HTR-8/SVneo (cell line): Measurements from ENCODE around the gene CASP14.
A peak's percentile ranks its signal among the peaks of the same experiment; 100 is the strongest.
"Not testable (repeated sequence)": the region's sequence is repeated elsewhere in the genome, so short reads cannot be mapped to it uniquely, and the experiment has no call there.

ENCODE experiments used
- DNase-seq: peaks from one replicate; pipeline ENCODE4 v3.0.0; 2011; ENCODE audit warnings: low spot score, mixed read lengths; ENCODE audit not compliant: insufficient read length
- FAIRE-seq: peaks from 2 replicates; lab custom pipeline; 2011; peaks lifted over from hg19 to GRCh38; lab: Jason Lieb, UNC

CASP14 gene

DNA sequence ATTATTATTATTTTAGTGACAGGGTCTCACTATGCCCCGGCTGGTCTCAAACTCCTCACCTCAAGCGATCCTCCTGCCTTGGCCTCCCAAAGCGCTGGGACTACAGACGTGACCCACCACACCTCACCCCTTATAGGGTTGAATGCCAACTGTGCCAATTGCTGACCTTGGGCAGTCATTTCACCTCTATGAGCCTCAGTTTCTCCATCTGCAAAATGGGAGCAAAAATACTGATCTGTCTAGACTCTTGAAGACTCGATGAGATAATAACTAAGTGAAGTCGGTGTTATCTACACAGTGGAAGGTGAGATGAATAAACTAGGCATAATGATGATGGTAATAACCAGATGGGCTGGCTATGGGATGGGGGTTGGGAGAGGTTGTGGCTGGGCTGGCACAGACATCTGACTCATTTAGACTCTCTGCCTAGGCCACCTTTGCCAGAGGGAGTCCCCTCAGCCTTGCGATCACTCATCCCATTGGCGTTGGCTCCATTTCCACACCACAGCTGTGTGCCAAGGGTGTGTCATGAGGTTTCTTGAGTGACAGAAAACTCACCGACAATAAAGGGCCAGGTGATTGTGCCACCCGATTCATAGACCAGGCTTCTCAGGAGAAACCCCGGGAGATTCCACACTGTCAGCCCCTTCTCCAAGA, at the start of gene CASP14:
TSS of gene CASP14 (plus strand) at position 596 of the 657 bp plus-strand sequence. CDS start 2,772 bp downstream, outside the sequence.
- DNase-seq = no peak

GRCh38 chr19:15008308-15008707, 41.0 kb upstream of the CASP14 start:
- FAIRE-seq = no peak
- no peak for DNase-seq

More for the DNA sequence above, at the start of gene CASP14:
- no peak for FAIRE-seq

GRCh38 chr19:15010501-15011300, 38.6 kb upstream of the CASP14 start:
- FAIRE-seq (no peak), DNase-seq (no peak)

DNA sequence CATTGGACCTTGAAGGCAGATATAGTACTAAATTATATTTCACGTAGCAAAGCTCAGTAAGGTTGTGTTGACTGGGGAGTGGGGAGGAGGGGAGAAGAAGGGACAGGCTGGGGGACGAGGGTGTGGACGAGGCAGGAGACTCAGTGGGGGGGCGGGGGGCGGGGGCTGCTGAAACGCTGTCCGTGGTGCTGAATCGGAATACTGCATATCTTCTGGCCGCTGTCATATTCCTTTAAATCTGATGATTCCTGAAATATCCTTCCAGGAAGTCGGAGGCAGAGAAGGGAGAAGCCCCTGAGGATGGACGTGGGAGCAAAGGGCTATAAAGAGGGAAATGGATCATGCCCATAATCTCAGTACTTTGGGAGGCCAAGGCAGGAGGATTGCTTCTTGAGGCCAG, 34.7 kb upstream of the CASP14 start:
- DNase-seq (no peak), FAIRE-seq (no peak)

GRCh38 chr19:15015946-15016542, 33.2 kb upstream of the CASP14 start:
- DNase-seq = peak; percentile 31
- no peak for FAIRE-seq

GRCh38 chr19:15018836-15019235, 30.4 kb upstream of the CASP14 start:
- DNase-seq, FAIRE-seq: not testable (repeated sequence)

DNA sequence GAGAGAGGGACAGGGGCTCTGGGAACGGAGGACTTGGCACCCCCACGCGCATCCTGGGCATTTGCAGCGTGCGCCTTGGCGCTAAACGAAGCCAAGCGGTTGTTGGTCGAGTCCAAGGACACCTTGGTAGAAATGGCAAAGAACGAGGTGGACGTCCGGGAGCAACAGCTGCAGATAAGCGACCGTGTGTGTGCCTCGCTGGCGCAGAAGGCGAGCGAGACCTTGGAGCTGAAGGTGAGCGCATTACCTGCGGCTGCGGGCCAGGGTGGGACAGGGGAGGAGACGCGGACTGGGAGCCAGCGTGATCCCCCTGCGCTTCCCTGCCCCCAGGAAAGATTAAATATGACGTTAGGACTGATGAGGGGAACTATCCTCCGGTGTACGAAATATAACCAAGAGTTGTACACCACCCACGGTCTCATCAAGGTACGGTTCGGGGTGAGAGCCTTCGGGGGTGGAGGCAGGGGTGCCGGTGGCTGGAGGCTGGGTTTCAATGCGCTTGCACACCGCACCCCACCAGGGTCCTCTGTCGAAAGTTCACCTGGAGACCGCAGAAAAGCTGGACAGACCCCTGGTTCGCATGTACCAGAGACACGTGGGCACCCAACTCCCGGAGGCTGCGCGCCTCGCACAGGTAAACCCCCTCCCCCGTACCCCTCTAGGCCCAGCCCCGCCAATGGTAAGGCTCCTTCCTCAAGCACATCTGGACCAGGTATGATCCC, 27.8 kb upstream of the CASP14 start:
- DNase-seq (no peak), FAIRE-seq (no peak)

DNA sequence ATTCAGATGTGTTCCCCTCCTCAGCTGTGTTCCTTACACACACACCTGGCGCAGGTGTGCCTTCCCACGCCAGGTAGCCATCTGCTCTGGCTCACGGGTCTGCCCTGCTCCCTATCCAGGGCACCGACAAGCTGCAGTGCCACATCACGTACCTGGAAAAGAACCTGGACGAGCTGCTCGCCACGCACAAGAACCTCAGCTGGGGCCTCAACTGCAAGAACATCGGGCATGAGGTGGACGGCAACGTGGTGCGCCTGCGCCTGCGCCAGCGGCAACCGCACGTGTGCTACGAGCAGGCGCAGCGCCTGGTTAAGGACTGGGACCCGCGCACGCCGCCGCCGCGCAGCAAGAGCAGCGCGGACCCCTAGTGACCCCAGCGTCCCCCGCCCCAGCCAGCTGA, 26.5 kb upstream of the CASP14 start:
- DNase-seq (no peak), FAIRE-seq (no peak)

DNA sequence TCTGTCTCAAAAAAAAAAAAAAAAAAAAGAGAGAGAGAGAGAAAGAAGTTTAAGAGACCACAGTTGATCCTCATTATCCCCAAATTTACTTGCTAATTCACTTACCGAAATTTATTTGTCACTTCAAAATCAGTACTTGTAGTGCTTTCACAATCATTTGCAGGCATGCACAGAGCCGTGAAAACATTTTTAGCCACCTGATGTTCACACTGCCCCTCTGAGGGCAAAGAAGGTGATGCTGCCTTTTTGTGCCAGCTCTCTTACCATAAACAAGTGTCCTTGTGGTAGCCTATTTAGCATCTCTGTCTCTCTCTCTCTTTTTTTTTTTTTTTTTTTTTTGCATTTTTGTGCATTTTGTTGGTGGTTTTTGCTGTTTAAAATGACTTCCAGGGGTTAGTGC, 24.1 kb upstream of the CASP14 start:
- DNase-seq (peak; percentile 44), FAIRE-seq (peak; percentile 49)

DNA sequence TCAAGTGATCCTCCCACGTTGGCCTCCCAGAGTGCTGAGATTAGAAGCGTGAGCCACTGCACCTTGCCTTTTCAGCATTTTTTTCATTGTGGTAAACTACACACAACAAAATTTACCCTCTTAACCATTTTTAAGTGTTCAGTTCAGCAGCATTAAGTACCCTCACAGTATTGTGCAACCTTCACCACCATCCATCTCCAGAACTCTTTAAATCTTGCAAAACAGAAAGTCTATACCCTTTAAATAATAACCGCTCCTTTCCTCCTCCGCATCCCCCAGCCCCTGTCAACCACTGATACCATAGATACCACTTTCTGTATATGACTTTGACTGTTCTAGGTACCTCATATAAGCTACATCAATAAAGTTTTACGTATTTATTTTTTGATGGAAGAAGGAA, 20.8 kb upstream of the CASP14 start:
- FAIRE-seq (no peak), DNase-seq (no peak)

DNA sequence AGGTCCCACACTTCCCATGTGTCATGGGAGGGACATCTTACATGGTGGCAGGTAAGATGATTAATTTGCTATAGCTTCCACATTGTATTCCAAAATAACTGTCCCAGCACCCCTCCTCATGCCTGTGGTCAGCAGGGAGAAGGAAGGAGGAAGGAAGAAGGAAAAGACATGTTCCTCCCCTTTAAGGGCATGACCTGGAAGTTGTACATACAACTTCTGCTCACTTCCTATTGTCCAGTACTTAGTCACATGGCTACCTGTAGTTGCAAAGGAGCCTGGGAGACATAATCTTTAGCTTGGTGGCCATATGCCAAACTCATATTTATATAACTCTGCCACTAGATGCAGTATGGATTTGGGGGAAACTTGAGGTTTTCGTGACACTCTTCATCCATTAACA, 17.6 kb upstream of the CASP14 start:
- FAIRE-seq (no peak), DNase-seq (no peak)

DNA sequence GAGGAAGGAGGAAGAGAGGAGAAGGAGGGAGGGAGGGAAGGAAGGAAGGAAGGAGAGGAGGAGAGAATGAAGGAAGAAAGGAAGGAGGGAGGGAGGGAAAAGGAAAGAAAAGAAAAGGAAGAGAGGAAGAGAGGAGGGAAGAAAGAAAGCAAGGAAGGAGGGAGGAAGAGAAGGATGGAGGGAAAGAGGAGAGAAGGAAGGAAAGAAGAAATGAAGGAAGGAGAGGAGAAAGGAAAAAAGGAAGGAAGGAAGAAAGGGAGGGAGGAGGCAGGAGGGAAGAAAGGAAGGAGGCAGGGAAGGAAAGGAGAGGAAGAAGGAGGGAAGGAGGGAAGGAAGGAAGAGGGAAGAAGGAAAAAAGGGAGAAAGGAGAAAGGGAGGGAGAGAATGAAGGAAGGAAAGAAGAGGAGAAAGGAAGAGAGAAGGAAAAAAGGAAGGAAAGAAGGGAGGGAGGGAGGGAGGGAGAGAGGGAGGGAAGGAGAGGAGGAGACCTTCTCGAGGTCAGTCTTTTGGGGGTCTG, 13.4 kb upstream of the CASP14 start:
- no peak for FAIRE-seq
- DNase-seq = no peak

- FAIRE-seq (no peak), DNase-seq (no peak)
Observed at GRCh38 chr19:15037586-15037985, 11.7 kb upstream of the CASP14 start.

GRCh38 chr19:15038294-15038693, 11.0 kb upstream of the CASP14 start:
- FAIRE-seq (no peak), DNase-seq (no peak)

- DNase-seq (no peak), FAIRE-seq (no peak)
Observed at GRCh38 chr19:15042003-15042402, 7.3 kb upstream of the CASP14 start.

GRCh38 chr19:15042826-15043225, 6.5 kb upstream of the CASP14 start:
- no peak for FAIRE-seq

GRCh38 chr19:15045506-15045905, 3.8 kb upstream of the CASP14 start:
- FAIRE-seq (no peak), DNase-seq (no peak)

More at GRCh38 chr19:15042826-15043225, 6.5 kb upstream of the CASP14 start:
- DNase-seq = no peak

DNA sequence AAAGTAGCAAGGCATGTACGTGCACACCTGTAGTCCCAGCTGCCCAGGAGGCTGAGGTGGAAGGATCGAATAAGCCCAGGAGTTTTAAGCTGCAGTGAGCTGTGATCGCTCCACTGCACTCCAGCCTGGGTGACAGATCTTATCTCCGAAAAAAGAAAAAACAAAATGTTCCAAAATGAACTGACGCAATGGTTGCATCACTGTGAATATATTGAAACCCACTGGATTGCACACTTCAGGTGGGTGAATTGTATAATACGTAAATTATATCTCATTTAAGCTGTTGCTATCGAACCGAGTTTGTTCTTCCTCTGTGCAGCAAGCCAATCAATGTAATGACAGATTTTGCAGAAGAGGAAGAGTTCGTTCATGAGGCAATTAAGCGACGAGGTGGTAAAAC, 1.6 kb upstream of the CASP14 start:
- FAIRE-seq = no peak
- no peak for DNase-seq

- DNase-seq = no peak
- no peak for FAIRE-seq
Observed at GRCh38 chr19:15048128-15048527, 1.2 kb upstream of the CASP14 start.

- no peak for DNase-seq
- FAIRE-seq = no peak
Observed at GRCh38 chr19:15050639-15051038, 1.4 kb downstream of the CASP14 start.
